ENCODE measurements around the gene LRRC25. TPM values are rescaled to one million over a fixed set of nuclear protein-coding genes. Genes with fewer than 3 reads are reported as not detected.
A peak's percentile ranks its signal among the peaks of the same experiment; 100 is the strongest.

Gene LRRC25
- polyA plus RNA-seq, 2 of the 4 experiments (the other 2 are of a cell fraction), result not detected

DNA sequence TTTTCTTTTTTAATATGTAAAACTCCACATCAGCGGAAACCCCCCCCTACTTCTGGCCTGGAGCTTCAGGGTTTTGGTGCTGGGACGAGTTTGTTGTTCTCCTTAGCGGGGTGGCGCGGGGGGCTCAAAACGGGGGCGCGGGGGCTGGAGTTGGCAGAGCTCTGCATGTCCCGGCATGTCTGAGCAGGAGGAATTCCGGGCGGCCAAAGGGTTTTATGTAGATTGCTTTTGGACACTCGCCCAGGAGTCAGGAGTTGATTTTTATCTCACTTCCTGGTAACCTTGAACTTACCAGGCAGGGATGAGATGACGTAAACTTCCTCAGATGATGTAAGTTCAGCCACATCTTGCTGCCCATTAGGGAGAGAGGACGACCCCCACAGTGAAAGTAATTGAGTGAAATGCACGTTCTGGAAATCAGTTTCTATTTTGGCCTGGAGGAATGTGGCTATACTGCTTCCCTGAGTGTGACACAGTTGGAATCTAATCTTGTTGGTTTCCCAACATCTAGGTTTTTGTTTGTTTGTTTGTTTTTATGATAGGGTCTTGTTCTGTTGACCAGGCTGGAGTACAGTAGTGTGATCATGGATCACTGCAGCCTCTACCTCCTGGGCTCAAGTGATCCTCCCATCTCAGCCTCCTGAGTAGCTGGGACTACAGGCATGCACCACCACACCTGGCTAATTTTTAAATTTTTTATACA, 32.4 kb downstream of the LRRC25 start:
- Histone ChIP-seq H3K4me1 (peaks cover 45% of the 10 kb centered on the region), H3K9me3 (no peaks in the 10 kb centered on the region; the same call in 2 of the 3 replicates), H3K4me2 (peak overlapping the region; percentile 64), H3K4me3 (no peak overlapping the region), H3K27ac (peak overlapping the region; percentile 97 to 99)
- FAIRE-seq (no peak), ATAC-seq (peak; percentile 82 to 83), DNase-seq (ENCODE audit: low read depth in 1 of 2, low spot score in 1 of 2) (peak; percentile 71 to 98)
- 2% methylated on average over 15 of the region's 15 CpGs for WGBS (ENCODE audit: missing lambda C conversion rate)
- POLR2A ChIA-PET, result interaction anchor here (0.9 to 4.0 kb wide), 5 partner anchors 9 to 83 kb away, joined by 3 to 36 read pairs (median 6); partner anchors contain the start of genes GDF15 and JUND
- TF ChIP-seq JUNB (IDR thresholded peaks at IDR 0.05), result peak; percentile 69
- TF ChIP-seq FOSL2 (IDR thresholded peaks at IDR 0.05), result no peak
- TF ChIP-seq FOSL2 (CRISPR knock-in tag; IDR thresholded peaks at IDR 0.05), result peak; percentile 77
- no peak for TF ChIP-seq TFCP2L1 (CRISPR knock-in tag; IDR thresholded peaks at IDR 0.05)
- peak; percentile 74 for TF ChIP-seq ZSCAN20 (CRISPR knock-in tag; IDR thresholded peaks at IDR 0.05)
- TF ChIP-seq BHLHE40 (IDR thresholded peaks at IDR 0.05; ENCODE audit: low read depth, low read length), result peak; percentile 57
- peak; percentile 27; the same call in 1 of the 3 replicates for TF ChIP-seq SMC3 (IDR thresholded peaks at IDR 0.05)
- TF ChIP-seq, protein P1, sequence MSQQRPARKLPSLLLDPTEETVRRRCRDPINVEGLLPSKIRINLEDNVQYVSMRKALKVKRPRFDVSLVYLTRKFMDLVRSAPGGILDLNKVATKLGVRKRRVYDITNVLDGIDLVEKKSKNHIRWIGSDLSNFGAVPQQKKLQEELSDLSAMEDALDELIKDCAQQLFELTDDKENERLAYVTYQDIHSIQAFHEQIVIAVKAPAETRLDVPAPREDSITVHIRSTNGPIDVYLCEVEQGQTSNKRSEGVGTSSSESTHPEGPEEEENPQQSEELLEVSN (IDR thresholded peaks at IDR 0.05; ENCODE audit: borderline replicate concordance, low read depth), result no peak
- peak; percentile 96 for TF ChIP-seq RARB (CRISPR knock-in tag; IDR thresholded peaks at IDR 0.05)
- no peak; a peak in 2 of 5 replicates for TF ChIP-seq RAD21 (conservative IDR thresholded peaks at IDR 0.05 in 1 of 2, IDR thresholded peaks at IDR 0.05 in 1 of 2)
- TF ChIP-seq, protein P2, sequence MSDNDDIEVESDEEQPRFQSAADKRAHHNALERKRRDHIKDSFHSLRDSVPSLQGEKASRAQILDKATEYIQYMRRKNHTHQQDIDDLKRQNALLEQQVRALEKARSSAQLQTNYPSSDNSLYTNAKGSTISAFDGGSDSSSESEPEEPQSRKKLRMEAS (IDR thresholded peaks at IDR 0.05), result peak; percentile 70
- TF ChIP-seq TP53 (CRISPR knock-in tag; IDR thresholded peaks at IDR 0.05), result peak; percentile 83
- peak; percentile 97 to 98 for TF ChIP-seq EP300 (IDR thresholded peaks at IDR 0.05)
- TF ChIP-seq, protein P3, sequence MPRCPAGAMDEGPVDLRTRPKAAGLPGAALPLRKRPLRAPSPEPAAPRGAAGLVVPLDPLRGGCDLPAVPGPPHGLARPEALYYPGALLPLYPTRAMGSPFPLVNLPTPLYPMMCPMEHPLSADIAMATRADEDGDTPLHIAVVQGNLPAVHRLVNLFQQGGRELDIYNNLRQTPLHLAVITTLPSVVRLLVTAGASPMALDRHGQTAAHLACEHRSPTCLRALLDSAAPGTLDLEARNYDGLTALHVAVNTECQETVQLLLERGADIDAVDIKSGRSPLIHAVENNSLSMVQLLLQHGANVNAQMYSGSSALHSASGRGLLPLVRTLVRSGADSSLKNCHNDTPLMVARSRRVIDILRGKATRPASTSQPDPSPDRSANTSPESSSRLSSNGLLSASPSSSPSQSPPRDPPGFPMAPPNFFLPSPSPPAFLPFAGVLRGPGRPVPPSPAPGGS (IDR thresholded peaks at IDR 0.05), result peak; percentile 77; the same call in 1 of the 3 replicates
- TF ChIP-seq HOXB13 (CRISPR knock-in tag; IDR thresholded peaks at IDR 0.05; ENCODE audit: low read depth), result 0 out of 2 replicates have a peak, but pooled peaks have one; percentile 52
- no peak for TF ChIP-seq ZNF302 (CRISPR knock-in tag; IDR thresholded peaks at IDR 0.05)
- TF ChIP-seq GATA3 (IDR thresholded peaks at IDR 0.05; ENCODE audit: borderline replicate concordance), result peak; percentile 98
- TF ChIP-seq, protein P4, sequence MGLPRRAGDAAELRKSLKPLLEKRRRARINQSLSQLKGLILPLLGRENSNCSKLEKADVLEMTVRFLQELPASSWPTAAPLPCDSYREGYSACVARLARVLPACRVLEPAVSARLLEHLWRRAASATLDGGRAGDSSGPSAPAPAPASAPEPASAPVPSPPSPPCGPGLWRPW (IDR thresholded peaks at IDR 0.05), result peak; percentile 67; the same call in 1 of the 2 replicates
- TF ChIP-seq FOSB (CRISPR knock-in tag; IDR thresholded peaks at IDR 0.05), result no peak
- peak; percentile 96 to 97 for TF ChIP-seq JUN (IDR thresholded peaks at IDR 0.05)
- TF ChIP-seq, protein P5, sequence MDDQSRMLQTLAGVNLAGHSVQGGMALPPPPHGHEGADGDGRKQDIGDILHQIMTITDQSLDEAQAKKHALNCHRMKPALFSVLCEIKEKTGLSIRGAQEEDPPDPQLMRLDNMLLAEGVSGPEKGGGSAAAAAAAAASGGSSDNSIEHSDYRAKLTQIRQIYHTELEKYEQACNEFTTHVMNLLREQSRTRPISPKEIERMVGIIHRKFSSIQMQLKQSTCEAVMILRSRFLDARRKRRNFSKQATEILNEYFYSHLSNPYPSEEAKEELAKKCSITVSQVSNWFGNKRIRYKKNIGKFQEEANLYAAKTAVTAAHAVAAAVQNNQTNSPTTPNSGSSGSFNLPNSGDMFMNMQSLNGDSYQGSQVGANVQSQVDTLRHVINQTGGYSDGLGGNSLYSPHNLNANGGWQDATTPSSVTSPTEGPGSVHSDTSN (IDR thresholded peaks at IDR 0.05), result 0 out of 2 replicates have a peak, but pooled peaks have one; percentile 12
- peak; percentile 32; the same call in 1 of the 2 replicates for TF ChIP-seq HEYL (CRISPR knock-in tag; IDR thresholded peaks at IDR 0.05)
- TF ChIP-seq CEBPB (IDR thresholded peaks at IDR 0.05), result peak; percentile 84 to 87
- TF ChIP-seq ESRRA (IDR thresholded peaks at IDR 0.05; ENCODE audit: borderline replicate concordance, low read length), result peak; percentile 55; the same call in 1 of the 2 replicates
- no peak for TF ChIP-seq HDAC2 (IDR thresholded peaks at IDR 0.05)
- CTCF ChIA-PET, result interaction anchor here (1.0 to 8.1 kb wide), 4 partner anchors 10 to 46 kb away, joined by 3 to 66 read pairs (median 8); no protein-coding TSS in a partner anchor

Data from A549 (cell line).